Activated CD8-positive, alpha-beta memory T cell treated with anti-CD3 and anti-CD28 coated beads, Interleukin-2, amount 50 U/mL, for 1 hour (primary cell): Measurements from ENCODE around the gene VPS25.
"Not testable (repeated sequence)": the region's sequence is repeated elsewhere in the genome, so short reads cannot be mapped to it uniquely, and the experiment has no call there.

Experiments
- DNase-seq: peaks from one replicate; pipeline ENCODE4 v3.0.0-alpha.2; 2020; ENCODE audit errors: extremely low read depth

VPS25 gene

DNA sequence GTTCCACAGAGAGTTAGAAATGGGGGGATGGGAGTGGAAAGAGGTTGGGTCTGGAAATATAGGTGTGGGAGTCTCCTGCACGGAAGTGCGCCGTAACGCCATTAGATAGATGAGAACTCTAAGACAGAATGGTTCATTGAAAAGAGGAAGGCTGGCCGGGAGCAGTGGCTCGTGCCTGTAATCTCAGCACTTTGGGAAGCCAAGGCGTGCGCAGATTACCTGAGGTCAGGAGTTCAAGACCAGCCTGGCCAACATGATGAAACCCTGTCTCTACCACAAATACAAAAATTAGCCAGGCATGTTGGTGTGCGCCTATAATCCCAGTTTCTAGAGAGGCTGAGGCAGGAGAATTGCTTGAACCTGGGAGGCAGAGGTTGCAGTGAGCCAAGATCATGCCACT lies 5.2 kb upstream of the VPS25 start:
- not testable (repeated sequence) for DNase-seq

DNA sequence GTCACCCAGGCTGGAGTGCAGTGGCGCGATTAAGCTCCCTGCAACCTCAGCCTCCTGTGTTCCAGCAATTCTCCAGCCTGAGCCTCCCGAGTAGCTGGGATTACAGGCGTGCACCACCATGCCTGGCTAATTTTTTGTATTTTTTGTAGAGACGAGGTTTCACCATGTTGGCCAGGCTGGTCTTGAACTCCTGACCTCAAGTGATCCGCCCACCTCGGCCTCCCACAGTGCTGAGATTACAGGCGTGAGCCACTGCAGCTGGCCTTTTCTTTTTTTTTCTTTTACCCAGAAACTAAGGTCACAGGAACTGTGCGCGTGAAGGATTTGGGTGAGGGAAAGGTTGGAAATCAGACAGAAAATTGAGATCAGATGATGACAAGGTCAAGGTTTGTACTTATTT lies 3.3 kb upstream of the VPS25 start:
- DNase-seq, result not testable (repeated sequence)

DNA sequence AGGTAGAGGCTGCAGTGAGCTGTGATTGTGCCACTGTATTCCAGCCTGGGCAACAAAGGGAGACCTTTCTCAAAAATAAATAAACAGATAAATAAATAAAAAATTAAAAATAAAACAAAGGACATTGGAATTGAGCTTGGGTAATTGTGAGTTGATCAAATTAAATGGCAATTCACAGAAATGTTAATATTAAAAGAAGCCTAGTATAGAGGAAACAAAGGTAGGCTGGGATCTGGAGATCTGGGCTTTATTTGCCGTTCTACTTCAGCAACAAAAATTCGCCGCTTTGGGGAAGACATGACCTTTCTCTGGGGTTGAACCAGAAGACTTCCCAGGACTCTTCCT lies 332 bp upstream of the VPS25 start:
- no peak for DNase-seq

DNA sequence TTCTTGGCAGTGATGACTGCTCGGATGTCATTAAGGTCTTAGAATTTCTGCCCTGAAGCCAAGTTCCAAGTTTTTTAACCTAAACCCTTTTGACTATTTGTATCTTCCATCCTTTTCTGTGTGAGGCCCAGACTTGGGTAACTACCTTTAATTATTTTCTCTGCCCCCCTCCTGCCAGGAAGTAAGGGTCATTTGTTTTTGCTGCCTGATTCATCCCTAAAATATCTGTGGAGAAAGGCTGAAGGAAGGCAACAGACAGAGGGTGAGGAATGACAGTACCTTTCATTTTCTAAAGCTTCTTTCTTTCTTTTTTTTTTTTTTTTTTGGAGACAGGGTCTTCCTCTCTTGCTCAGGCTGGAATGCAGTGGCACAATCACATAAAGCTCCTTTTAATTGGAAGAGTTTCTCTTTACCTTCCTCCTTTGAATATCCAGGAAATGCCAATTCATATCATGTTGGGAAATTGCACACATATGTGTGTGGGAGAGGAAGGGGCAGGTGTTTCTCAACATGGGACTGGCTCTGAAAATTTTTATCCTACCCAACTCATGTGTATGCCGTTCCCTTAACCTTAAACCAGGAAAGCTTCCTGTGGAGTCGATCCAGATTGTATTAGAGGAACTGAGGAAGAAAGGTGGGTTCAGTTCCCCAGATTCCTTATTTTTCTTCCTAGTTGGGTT lies 957 bp downstream of the VPS25 start:
- DNase-seq, result no peak

DNA sequence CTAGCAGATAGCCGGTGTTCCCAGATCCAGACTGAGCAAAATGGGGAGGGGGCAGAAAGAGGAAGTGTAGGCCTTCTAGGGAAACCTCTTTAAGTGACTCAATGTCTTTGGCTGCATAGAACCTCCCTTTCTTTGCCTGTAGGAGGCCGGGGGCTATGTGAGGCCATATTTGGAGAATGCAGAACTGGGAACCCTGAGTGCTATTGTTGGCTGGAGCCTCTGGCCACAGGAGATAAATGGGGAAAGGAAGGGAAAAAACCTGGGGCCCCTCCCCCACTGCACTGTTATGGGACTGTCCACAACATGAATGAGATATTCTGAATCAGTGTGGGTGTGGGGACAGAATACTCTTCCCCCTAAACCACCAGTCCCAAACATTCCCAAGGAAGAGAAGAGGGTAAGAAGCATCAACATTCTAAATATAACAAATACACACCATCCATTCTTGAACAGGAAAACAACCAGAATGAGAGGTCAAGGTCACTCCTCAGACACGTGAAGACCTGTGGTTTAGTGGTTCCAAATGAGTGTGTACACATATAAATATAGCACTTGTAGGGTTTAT lies 2.4 kb downstream of the VPS25 start:
- no peak for DNase-seq

DNA sequence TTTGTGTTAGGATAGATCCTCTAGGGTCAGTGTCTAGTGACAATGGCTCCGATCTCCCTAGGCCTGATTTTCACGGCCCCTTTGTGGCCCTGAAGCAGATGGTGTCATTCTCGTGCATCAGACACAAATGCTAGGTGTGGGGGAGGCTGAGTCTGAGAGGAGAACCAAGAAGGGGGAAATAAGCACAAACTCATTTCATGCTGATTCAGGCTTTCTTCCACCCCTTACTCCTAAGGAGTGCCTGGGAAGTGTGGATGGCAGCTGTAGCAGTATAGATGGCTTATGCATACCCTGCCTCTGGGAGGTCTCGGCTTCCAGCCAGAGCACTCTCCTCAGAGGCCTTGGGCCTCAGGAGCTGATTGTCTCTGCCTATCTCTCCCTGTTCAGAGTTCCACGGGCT lies 5.3 kb downstream of the VPS25 start:
- DNase-seq, result no peak

DNA sequence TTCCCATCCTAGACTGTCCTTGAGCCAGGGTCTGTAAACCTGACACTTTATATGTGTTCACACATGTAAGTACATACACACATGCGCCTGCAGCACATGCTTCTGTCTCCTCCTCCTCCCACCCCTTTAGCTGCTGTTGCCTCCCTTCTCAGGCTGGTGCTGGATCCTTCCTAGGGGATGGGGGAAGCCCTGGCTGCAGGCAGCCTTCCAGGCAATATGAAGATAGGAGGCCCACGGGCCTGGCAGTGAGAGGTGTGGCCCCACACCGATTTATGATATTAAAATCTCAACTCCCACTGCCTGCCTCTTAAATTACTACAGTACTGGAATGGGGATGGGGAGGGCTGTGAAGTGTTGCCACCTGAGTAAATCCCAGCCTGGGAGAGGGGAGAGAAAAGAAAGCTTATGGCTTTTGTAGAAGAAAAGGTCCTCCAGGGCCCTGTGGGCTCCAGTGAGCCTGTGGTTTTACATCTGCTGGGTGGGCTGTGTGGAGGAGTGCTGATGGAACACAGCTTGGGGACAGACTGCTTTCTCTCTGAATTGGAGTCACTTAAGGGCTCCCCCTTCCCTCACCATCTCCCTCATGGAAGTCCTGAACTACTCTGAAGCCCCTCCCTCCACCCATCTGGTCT lies 6.2 kb downstream of the VPS25 start:
- no peak for DNase-seq

DNA sequence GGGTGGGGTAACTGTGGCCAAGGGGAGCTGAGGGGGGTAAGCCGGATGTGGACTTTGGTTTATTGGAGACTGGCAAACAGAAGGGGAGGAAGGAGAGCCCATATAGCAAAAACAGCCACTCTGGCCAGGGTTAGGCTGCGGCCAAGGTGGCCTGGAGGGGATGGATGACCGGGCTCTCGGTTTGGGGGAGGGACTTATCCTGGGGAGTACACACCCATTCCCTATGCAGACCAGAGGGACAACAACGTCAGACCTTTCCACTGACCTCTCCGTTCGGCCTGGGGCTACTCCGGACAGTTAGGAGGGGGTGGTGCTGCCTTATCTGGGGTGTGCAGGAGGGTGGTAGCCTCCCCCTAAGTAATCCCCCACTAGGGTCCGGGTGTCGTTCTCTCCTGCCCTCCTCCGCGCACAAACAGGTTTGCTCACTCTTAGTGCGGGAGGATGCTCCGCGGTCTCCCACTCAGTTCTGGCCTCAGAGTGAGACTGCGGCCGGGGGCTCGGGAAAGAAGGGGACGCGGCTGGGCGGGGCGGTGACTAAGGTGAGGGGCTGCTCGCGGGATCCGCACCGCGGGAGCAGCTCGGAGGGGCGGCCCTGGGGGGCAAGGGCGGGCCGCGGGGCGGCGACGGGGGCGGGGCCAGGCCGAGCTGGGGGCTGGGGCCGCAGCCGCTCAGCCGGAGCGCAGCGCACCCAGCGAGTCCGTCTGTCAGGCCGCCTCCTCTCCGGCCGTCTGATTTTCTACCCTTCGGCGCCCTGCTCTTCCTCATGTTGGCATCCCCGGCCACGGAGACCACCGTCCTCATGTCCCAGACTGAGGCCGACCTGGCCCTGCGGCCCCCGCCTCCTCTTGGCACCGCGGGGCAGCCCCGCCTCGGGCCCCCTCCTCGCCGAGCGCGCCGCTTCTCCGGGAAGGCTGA lies 6.9 kb downstream of the VPS25 start, which contains the start of gene WNK4:
WNK4 (plus strand) TSS at position 675 of the 915 bp plus-strand sequence; CDS start at position 764, 89 bp downstream.
- no peak for DNase-seq

DNA sequence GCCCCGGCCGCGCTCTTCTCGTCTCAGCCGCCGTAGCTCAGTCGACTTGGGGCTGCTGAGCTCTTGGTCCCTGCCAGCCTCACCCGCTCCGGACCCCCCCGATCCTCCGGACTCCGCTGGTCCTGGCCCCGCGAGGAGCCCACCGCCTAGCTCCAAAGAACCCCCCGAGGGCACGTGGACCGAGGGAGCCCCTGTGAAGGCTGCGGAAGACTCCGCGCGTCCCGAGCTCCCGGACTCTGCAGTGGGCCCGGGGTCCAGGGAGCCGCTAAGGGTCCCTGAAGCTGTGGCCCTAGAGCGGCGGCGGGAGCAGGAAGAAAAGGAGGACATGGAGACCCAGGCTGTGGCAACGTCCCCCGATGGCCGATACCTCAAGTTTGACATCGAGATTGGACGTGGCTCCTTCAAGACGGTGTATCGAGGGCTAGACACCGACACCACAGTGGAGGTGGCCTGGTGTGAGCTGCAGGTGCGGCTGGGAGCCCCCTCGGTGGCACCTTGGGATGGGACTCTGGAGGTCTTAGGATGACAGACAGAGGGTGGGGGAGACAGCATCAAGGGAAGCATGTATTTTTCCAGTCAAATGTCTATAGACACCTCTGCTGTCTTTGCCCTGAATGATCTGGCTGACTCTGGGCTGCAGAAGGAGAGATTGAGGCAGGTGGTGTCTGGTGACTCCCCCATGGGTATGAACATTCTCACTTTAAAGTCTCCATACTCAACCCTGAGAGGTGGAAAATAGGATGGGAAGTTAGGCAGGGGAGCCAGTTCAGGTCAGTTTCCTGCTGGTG lies 7.8 kb downstream of the VPS25 start:
- DNase-seq, result no peak

DNA sequence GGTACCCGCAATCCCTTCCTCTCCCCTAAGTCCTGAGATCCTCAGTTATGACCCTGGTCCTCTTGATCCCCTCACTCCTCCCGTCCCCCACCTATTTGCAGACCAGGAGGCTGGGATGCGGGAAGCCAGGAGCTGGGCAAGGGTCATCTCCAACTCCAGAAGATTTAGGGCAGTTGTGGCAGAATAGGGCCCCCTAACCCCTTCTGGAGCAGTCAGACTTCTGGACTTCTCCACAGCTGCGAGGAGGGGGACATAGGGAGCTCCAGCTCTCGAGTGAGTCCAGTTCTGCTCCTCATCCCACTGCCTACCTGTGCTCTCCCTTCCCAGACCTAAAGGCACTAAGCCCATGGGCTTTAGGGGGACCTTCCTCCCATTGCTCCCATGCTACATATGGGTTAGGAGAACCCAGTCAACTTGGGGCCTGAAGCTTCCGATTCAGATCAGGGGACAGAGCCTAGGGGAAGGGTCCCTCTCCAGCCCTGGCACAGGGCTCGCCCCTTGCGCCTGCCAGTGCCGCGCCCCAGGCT lies 8.5 kb downstream of the VPS25 start:
- DNase-seq, result no peak

DNA sequence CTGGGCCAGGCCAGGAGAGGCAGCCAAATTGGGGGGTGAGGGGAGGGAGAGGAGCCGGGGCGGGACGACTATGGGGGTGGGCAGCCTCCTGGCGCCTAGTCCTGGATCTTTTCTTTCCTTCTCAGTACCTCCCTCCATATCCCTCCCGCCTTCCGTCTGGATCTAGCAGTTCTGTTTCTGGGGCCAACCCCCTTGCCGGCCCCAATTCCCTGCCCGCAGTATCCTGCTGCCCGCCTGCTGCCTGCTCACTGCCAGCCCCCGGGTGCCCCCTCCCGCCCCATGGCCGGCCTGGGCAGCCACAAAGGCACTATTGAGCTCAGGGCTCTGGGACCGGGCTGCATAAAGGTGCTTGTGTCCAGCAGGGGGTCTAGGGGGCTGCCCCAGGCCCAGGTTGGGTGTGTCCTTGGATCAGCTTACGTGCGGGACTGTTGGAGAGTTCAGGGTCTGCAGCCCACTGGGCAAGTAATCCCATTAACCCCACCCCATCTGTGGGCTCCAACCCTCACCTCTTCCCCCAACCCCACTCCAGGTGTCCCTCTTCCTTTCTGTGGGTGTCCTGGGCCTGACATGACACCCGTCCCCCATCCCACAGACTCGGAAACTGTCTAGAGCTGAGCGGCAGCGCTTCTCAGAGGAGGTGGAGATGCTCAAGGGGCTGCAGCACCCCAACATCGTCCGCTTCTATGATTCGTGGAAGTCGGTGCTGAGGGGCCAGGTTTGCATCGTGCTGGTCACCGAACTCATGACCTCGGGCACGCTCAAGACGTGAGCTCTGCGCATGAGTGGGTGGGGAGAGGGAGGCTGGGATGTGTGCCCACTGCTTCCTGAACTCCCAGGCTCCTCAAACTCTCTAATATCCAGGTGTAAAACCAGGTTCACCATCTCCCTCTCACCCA lies 9.2 kb downstream of the VPS25 start:
- DNase-seq, result no peak

DNA sequence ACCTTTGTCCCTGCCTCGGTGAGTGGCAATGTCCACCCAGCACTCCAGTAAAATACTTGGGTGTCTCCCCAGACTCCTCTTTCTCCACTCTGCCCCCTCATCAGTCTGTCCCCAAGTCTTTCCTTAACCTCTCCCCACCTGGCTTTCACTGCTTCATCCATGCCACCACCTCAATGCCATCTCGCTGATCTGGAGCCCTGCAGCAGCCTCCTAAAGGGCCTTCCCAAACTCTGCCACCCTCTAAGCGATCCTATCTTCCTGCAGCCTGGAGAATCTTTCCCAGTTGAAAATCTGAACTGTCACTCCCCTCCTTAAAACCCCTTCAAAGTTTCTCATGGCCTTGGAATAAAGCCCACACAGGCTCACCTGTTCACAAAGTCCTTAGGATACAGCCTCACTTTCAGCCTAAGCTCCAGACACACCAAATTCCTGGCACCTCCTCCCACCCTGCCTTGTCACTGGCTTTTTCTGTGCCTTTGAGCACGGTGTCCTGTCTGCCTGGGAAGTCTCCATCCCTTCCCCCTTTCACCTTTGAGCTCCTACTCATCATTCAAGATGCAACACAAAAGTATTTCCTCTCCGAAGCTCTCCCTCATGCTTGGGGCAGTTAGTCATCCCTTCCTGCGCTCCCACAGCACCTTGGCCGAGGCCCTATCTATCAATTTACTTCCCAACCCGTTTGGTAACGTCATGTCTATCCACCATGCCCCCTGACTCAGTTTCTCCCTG lies 10.0 kb downstream of the VPS25 start:
- no peak for DNase-seq

DNA sequence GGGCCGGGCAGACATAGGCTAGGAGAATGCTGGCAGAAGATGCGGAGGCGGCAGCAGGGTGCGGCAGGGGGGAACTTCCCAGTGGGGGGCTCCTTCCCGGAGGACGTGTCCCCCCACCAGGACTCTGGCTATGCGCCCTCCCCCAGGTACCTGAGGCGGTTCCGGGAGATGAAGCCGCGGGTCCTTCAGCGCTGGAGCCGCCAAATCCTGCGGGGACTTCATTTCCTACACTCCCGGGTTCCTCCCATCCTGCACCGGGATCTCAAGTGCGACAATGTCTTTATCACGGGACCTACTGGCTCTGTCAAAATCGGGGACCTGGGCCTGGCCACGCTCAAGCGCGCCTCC lies 10.5 kb downstream of the VPS25 start:
- no peak for DNase-seq

DNA sequence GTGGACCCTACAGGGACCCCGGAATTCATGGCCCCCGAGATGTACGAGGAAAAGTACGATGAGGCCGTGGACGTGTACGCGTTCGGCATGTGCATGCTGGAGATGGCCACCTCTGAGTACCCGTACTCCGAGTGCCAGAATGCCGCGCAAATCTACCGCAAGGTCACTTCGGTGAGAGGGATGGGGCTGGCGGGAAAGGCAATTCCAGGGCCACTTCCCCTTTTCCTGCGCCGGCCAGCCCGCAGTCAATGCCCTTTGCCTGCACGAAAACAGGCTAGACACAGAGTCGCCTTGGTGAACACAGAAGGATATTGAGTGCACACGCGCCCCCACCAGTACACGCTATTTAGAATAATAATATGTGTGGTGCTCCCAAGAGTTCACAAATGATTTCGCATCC lies 11.2 kb downstream of the VPS25 start:
- DNase-seq, result no peak

DNA sequence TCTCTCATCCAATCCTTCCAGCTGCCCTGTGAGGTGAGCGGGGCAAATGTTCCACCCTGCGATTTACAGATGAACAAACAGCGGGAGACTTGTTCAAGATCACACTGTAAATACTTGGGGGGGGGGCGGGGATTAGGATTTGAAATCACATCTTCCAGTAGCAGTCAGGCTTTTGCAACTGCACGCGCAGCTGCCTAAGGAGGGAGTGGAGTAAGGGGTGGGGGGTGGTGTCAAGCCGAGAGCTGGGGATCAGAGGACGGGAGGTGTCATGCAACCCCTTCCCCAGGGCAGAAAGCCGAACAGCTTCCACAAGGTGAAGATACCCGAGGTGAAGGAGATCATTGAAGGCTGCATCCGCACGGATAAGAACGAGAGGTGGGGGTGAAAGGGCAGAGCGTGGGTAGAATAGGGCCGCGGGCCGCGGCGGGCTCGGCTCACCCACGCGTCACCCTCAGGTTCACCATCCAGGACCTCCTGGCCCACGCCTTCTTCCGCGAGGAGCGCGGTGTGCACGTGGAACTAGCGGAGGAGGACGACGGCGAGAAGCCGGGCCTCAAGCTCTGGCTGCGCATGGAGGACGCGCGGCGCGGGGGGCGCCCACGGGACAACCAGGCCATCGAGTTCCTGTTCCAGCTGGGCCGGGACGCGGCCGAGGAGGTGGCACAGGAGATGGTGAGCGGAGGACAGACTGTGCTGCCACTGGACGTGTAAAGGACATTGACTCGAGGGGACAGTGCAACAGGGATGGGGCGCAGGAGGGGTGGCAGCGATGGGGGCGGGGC lies 11.8 kb downstream of the VPS25 start:
- no peak for DNase-seq

DNA sequence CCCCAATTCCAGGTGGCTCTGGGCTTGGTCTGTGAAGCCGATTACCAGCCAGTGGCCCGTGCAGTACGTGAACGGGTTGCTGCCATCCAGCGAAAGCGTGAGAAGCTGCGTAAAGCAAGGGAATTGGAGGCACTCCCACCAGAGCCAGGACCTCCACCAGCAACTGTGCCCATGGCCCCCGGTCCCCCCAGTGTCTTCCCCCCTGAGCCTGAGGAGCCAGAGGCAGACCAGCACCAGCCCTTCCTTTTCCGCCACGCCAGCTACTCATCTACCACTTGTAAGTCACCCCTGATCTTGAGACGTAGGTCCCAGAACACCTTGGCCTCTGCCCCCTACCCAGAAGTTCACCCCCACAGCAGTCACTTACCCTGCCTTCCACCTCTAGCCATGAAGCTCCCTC lies 14.0 kb downstream of the VPS25 start:
- no peak for DNase-seq

DNA sequence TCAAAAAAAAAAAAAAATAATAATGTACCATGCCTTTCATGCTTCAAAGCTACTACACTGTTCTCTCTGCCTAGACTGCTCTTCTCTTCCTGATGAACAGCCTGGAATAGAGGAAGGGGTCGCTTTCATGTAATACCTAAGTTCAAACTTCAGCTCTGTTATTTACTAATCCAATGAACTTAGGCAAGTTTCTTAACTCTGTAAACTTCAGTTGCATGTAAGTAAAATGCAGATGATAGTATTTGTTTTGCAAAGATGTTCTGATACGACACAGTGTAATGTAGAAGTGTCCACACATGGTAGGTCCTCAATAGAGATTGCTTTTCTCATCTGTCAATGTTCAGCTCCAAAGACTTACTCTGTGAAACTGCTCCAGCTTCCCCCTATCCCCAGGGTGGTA lies 18.7 kb downstream of the VPS25 start:
- DNase-seq, result no peak

DNA sequence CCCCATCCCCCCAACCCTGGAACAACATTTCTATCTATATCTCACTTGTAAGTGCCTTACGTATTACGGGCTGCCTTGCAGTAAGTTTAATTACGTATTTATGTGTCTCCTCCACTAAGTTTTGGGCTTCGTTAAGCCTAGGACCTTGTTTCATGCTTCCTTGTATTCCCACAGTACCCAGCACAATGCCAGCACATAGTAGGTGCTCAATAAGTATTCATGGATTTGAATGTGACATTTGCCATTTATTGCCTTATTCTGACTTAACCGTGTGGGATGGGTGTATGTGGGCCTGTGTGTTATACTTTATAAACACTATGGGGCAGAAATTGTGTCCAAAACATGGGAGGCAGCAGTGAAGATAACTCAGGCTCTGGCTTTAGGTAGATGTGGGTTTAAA lies 19.3 kb downstream of the VPS25 start:
- no peak for DNase-seq

DNA sequence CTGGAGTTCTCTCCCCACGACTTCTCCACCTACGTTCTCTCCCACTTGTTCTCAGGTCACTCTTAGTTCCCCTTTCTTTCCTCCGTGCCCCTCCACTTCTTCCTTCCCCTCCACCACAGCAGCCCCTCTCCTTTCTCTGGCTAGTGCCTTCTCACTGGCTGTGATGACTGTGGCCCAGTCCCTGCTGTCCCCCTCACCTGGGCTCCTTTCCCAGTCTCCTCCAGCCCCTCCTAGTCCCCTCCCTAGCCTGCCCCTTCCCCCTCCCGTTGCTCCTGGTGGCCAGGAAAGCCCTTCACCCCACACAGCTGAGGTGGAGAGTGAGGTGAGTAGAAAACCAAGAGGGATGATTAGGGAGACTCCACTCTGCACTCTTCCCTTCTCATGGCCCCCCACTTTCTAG lies 21.8 kb downstream of the VPS25 start:
- no peak for DNase-seq
